ENCODE data around the gene RNF166.

Gene RNF166

GRCh38 chr16:88719267-88719932, 13.2 kb upstream of the RNF166 start:
- Histone ChIP-seq H2AFZ (no peak overlapping the region), H3K4me2 (ENCODE audit: low read length) (no peak overlapping the region), H3K9me3 (ENCODE audit: control insufficient read depth, low read length) (no peaks in the 10 kb centered on the region), H3K36me3 (ENCODE audit: control insufficient read depth, insufficient read depth, low read length) (no peaks in the 10 kb centered on the region), H3K9ac (no peak overlapping the region), H3K27me3 (ENCODE audit: control insufficient read depth, insufficient read depth, low read length) (no peaks in the 10 kb centered on the region), H3K27ac (no peak overlapping the region), H3K4me1 (no peaks in the 10 kb centered on the region), H3K4me3 (ENCODE audit: low read depth, low read length) (no peak overlapping the region), H3K79me2 (no peaks in the 10 kb centered on the region)
- TF ChIP-seq CTCF (IDR thresholded peaks at IDR 0.05) = no peak

GRCh38 chr16:88718178-88718577, 12.0 kb upstream of the RNF166 start:
- H2AFZ ChIP-seq = no peak overlapping the region
- no peaks in the 10 kb centered on the region for H3K79me2 ChIP-seq
- H3K36me3 ChIP-seq (ENCODE audit: control insufficient read depth, insufficient read depth, low read length) = no peaks in the 10 kb centered on the region
- TF ChIP-seq CTCF (IDR thresholded peaks at IDR 0.05) = no peak
- H3K27ac ChIP-seq = no peak overlapping the region
- H3K4me1 ChIP-seq = no peaks in the 10 kb centered on the region
- H3K9me3 ChIP-seq (ENCODE audit: control insufficient read depth, low read length) = no peaks in the 10 kb centered on the region
- no peak overlapping the region for H3K4me3 ChIP-seq (ENCODE audit: low read depth, low read length)
- no peak overlapping the region for H3K4me2 ChIP-seq (ENCODE audit: low read length)
- H3K9ac ChIP-seq = no peak overlapping the region
- H3K27me3 ChIP-seq (ENCODE audit: control insufficient read depth, insufficient read depth, low read length) = no peaks in the 10 kb centered on the region

- Histone ChIP-seq H2AFZ (no peak overlapping the region), H3K4me3 (ENCODE audit: low read depth, low read length) (no peak overlapping the region), H3K9me3 (ENCODE audit: control insufficient read depth, low read length) (no peaks in the 10 kb centered on the region), H3K4me2 (ENCODE audit: low read length) (no peak overlapping the region), H3K27ac (no peak overlapping the region), H3K79me2 (no peaks in the 10 kb centered on the region), H3K36me3 (ENCODE audit: control insufficient read depth, insufficient read depth, low read length) (no peaks in the 10 kb centered on the region), H3K9ac (no peak overlapping the region), H3K27me3 (ENCODE audit: control insufficient read depth, insufficient read depth, low read length) (no peaks in the 10 kb centered on the region), H3K4me1 (no peaks in the 10 kb centered on the region)
- TF ChIP-seq CTCF (IDR thresholded peaks at IDR 0.05) = no peak
Measured at GRCh38 chr16:88716601-88717001, 10.4 kb upstream of the RNF166 start.

DNA sequence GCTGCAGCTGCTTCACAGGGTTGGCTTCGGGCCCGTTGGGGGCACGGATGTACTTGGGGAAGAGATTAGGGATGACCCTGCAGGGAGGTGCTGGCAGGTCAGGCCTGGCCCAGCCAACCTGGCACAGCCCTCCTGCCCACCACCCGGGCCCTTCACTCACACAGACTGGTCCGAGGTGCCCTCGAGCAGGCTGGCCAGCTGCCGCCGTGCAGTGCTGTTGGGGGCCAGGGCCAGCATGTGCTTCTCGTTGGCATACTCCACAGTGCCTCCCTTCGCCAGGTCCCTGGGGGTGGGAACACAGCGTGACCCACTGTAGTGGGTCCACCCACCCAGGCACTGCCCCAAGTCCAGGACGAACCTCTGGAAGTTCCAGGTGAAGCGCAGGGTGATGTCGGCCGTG, 10.0 kb upstream of the RNF166 start:
- Histone ChIP-seq H3K36me3 (ENCODE audit: control insufficient read depth, insufficient read depth, low read length) (no peaks in the 10 kb centered on the region), H2AFZ (no peak overlapping the region), H3K4me1 (no peaks in the 10 kb centered on the region), H3K9ac (no peak overlapping the region), H3K27ac (no peak overlapping the region), H3K4me2 (ENCODE audit: low read length) (no peak overlapping the region), H3K27me3 (ENCODE audit: control insufficient read depth, insufficient read depth, low read length) (no peaks in the 10 kb centered on the region), H3K79me2 (no peaks in the 10 kb centered on the region), H3K4me3 (ENCODE audit: low read depth, low read length) (no peak overlapping the region), H3K9me3 (ENCODE audit: control insufficient read depth, low read length) (no peaks in the 10 kb centered on the region)
- no peak for TF ChIP-seq CTCF (IDR thresholded peaks at IDR 0.05)

All from parathyroid adenoma (tissue), 2 donors.